Measurements from ENCODE around the gene JUNB. TPM values are rescaled to one million over a fixed set of nuclear protein-coding genes. Genes with fewer than 3 reads are reported as not detected.

Gene JUNB
- total and polyA plus RNA-seq, 2 of the 13 experiments (the other 11 are each of a cell fraction or from before 2014, with no cell fraction given): 7.7 to 8.2 TPM

DNA sequence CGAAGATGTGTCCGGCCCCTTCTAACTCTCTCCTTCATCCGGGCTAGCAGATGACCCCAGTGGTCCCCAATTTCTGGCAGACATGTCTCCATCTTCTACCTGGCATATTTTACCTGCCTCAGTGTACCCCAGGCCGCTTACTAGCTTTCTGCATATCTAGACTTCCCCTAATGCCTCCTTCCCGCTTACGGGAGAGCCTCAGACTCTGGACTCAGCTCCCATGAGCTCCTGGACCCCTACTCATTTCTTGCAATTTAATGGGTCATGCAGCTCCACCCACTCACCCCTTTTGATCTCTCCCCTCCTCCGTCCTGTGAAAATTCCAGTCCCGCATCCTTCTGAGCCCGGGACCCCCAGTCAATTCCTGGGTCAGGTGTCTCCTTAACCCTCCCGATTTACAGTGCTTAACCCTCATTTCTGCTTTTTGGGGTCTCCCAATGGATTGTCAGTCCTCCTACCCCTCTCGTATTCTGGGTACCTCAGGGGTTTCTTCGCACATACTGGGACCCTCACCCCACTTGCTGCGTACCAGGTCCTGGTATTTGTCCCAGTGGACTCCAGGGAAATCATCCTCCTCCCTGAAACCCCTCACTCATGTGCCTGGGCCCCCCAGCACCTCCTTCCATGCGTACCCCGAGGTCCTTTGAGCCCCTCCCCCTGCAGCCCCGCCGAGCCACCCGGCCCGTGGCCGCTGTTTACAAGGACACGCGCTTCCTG, 500 bp upstream of the JUNB start (continued):
- TF ChIP-seq, protein P1, sequence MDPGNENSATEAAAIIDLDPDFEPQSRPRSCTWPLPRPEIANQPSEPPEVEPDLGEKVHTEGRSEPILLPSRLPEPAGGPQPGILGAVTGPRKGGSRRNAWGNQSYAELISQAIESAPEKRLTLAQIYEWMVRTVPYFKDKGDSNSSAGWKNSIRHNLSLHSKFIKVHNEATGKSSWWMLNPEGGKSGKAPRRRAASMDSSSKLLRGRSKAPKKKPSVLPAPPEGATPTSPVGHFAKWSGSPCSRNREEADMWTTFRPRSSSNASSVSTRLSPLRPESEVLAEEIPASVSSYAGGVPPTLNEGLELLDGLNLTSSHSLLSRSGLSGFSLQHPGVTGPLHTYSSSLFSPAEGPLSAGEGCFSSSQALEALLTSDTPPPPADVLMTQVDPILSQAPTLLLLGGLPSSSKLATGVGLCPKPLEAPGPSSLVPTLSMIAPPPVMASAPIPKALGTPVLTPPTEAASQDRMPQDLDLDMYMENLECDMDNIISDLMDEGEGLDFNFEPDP (CRISPR knock-in tag; conservative IDR thresholded peaks at IDR 0.05): no peak
- no peak for TF ChIP-seq ZNF124 (CRISPR knock-in tag; IDR thresholded peaks at IDR 0.05)
- TF ChIP-seq ZNF891 (CRISPR knock-in tag; IDR thresholded peaks at IDR 0.05): no peak
- no peak for TF ChIP-seq ZNF260 (CRISPR knock-in tag; IDR thresholded peaks at IDR 0.05; ENCODE audit: borderline replicate concordance, low read depth)
- TF ChIP-seq ZNF3 (CRISPR knock-in tag; IDR thresholded peaks at IDR 0.05): no peak
- TF ChIP-seq ZSCAN31 (CRISPR knock-in tag; IDR thresholded peaks at IDR 0.05; ENCODE audit: low read depth): no peak
- TF ChIP-seq, protein P2, sequence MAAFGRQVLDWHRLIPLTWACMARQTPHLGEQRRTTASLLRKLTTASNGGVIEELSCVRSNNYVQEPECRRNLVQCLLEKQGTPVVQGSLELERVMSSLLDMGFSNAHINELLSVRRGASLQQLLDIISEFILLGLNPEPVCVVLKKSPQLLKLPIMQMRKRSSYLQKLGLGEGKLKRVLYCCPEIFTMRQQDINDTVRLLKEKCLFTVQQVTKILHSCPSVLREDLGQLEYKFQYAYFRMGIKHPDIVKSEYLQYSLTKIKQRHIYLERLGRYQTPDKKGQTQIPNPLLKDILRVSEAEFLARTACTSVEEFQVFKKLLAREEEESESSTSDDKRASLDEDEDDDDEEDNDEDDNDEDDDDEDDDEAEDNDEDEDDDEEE (CRISPR knock-in tag; IDR thresholded peaks at IDR 0.05): no peak
- no peak for TF ChIP-seq PRDM10 (CRISPR knock-in tag; IDR thresholded peaks at IDR 0.05; ENCODE audit: low read depth)
- TF ChIP-seq NFAT5 (CRISPR knock-in tag; IDR thresholded peaks at IDR 0.05): no peak
- TF ChIP-seq HNRNPUL1 (IDR thresholded peaks at IDR 0.05; ENCODE audit: low read depth, low read length): no peak
- TF ChIP-seq ZNF251 (CRISPR knock-in tag; IDR thresholded peaks at IDR 0.05): no peak
- no peak for TF ChIP-seq ZBTB3 (CRISPR knock-in tag; IDR thresholded peaks at IDR 0.05; ENCODE audit: borderline replicate concordance, low read depth)
- no peak for TF ChIP-seq AKAP8 (CRISPR knock-in tag; IDR thresholded peaks at IDR 0.05)
- TF ChIP-seq NAIF1 (CRISPR knock-in tag; IDR thresholded peaks at IDR 0.05; ENCODE audit: borderline replicate concordance): no peak
- no peak for TF ChIP-seq ZNF780A (CRISPR knock-in tag; IDR thresholded peaks at IDR 0.05)
- no peak for TF ChIP-seq IKZF4 (CRISPR knock-in tag; IDR thresholded peaks at IDR 0.05; ENCODE audit: borderline replicate concordance, low read depth, not compliant biosample characterization)
- TF ChIP-seq YEATS2 (CRISPR knock-in tag; IDR thresholded peaks at IDR 0.05; ENCODE audit: borderline replicate concordance): no peak
- TF ChIP-seq ZNF451 (CRISPR knock-in tag; IDR thresholded peaks at IDR 0.05): no peak

Measured in HepG2 (cell line).